HG02885 (cell line): ENCODE measurements around the gene MEGF6.

Source experiments
- ATAC-seq: cut with Tn5 transposase; IDR thresholded peaks from one replicate; pipeline ENCODE4 v1.9.1; 2021; ENCODE audit warnings: mild to moderate bottlenecking; ENCODE audit not compliant: unreplicated experiment, poor library complexity

MEGF6 gene

DNA sequence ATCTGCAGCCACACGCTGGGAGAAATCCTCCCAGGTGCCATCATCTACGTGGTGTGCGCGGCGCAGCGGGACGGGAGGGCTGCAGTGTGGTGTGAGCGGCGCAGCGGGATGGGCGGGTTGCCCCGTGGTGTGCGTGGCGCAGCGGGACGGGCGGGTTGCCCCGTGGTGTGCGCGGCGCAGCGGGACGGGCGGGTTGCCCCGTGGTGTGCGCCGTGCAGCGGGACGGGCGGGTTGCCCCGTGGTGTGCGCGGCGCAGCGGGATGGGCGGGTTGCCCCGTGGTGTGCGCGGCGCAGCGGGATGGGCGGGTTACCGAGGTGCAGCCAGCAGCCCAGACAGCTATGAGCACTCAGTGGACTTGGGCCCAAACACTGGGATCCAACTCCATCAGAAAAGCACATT, 33.9 kb upstream of the MEGF6 start:
- ATAC-seq, result no peak

- no peak for ATAC-seq
These were observed 33.0 kb upstream of the MEGF6 start for GRCh38 chr1:3644273-3644672.

DNA sequence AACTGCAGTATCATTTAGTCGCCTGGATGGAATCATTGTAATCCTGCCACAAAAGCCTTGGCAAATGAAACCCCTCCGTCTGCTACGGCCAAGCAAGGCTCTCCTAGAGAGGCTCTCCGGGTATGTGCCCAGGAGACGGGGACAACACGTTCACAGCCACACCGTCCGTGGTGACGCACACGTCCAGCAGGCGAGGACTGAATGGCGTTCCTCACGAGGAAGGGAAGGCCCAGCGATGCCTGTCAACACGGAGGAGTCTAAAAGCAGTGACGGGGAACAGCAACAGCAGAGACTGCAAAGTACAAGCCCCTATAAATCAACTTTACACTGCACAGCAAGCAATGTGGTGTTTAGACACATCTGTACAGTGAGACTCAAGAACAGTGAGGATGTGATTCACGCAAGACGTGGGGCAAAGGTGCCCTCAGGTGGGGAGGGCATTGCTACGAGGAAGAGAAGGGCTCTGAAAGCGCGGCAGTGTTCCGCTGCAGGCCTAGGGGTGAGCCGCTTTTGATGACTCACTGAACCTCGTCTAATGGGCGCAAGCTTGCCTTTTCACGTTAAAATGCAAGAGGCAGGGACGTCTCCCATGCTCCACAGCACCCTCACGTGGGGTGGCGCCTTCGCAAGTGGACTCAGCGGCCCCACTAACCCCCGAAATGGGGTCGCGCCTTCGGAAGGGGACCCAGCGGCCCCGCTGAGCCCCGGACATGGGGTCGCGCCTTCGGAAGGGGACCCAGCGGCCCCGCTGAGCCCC, 31.8 kb upstream of the MEGF6 start:
- no peak for ATAC-seq

- ATAC-seq, result no peak
These were observed 30.5 kb upstream of the MEGF6 start for GRCh38 chr1:3641816-3642215.

- ATAC-seq, result no peak
These were observed 29.9 kb upstream of the MEGF6 start for GRCh38 chr1:3641046-3641760.

DNA sequence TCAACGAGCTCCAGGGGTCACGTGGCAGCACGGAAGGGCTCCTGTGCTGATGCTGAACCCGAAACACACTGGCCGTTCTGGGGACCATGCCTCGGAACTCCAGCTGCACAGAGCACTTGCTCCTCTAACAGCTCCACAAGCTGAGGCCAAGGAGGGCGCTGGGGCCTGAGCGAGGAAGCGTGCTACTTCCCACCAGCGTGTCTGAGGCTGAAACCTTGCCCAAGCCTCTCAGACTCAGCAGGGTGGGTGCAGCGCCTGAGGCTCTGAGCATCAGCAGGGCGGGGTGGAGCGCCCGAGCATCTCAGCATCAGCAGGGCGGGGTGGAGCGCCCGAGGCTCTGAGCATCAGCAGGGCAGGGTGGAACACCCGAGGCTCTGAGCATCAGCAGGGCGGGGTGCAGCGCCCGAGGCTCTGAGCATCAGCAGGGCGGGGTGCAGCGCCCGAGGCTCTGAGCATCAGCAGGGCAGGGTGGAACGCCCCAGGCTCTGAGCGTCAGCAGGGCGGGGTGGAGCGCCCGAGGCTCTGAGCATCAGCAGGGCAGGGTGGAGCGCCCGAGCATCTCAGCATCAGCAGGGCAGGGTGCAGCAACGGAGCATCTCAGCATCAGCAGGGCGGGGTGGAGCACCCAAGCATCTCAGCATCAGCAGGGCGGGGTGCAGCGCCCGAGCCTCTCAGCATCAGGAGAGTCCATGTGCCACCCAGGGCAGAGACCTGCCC, 29.0 kb upstream of the MEGF6 start:
- no peak for ATAC-seq

- ATAC-seq, result no peak
These were observed 28.1 kb upstream of the MEGF6 start for GRCh38 chr1:3639397-3639911.

DNA sequence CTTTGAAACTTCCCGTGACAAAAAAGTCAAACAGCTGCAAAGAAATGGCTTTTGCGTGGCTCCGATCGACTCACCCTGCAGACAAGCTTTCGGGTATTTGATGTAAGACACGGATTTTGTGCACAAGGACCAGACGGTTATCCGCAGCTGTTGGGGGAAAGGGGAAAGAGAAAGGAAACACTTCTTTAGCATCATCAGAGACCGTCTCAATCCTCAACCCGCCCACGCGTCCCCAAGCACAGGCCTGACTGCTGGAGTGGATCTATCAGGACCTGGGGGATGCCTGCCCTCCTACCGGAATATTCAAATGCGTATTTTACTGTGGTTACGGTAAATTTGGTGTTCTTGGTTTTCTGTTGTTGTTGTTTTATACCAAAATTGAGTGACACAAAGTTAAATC, 27.4 kb upstream of the MEGF6 start:
- ATAC-seq, result no peak

DNA sequence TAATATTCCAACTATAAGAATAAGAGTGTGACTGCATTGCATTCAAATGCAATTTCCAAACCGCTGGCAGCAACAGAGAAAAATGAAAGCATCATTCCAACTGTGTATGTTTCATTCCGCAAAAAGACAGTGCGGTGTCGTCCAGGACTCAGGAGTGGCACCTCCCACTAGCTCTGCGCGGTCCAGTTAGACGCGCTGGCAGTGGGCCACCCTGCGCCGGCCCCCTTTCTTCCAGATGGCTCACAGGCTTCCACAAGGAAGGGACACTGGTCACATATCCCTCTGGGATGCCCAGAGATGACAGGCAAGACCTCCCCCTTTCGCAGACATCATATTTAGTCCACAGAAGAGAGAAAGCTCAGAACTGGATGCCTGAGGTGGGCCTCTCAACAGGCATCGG, 26.7 kb upstream of the MEGF6 start:
- no peak for ATAC-seq

DNA sequence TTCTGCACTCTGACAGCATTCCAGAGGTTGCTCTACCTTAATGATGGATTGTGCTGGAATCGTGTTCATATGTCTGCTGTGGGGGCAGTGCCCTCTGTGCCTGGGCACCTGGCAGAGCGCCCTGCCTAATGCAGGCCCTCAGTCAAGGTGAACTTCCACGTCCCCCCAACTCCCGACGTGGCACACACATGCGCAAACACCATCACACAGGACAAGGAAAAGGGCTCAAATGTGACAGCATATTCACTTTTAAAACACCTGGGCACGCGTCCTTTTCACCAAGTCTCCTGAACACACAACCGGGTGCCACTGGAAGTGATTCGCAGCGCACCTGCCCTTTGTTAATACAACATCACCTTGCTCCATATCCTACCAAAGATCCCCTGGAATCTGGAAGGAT, 25.2 kb upstream of the MEGF6 start:
- ATAC-seq, result no peak

DNA sequence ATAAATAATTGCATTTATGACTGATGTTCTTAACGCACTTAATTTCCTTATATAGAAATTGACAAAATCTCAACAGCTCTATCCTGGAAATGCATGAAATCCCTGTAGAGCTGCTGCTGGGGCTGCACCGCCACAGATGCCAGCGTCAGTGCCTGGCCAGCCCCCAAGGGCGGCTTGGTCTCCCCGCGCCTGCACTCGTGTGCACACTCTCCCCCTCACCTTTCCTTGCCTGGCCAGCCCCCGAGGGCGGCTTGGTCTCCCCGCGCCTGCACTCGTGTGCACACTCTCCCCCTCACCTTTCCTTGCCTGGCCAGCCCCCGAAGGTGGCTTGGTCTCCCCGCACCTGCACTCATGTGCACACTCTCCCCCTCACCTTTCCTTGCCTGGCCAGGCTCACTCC, 24.8 kb upstream of the MEGF6 start:
- ATAC-seq, result no peak

DNA sequence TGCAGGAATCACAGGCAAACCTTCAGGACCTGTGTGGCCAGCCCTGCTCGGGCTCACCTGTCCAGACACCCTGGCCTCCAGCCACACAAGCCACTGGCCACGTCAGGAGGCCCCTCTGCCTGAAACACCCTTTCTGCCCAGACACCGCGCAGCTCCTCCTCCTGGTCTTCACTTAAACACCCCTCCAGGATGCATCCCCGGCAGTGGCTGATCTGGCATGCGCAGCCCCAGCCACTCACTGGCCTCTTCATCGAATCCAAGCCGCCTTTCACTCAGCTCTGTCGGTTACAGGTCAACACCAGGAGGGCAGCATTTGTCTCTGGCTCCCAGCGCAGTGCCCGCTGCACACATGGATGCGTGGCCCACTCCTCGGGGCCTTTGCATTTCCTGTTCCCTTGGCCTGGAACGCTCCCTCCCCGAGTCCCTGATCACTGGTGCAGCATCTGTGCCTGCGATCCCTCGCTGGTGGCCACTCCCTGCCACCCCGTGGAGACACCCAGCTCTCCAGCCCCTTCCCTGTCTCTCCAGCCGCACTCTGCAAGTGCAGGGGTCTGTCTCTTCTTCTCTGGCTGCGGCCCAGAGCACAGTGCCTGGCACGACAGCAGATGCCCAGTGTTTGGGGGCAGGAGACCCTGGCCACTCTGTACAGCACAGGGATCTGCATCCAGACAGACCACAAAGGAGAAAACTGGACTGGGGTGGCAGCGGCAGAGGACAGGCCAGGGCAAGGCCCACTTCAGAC, 22.9 kb upstream of the MEGF6 start:
- no peak for ATAC-seq

- no peak for ATAC-seq
These were observed 22.2 kb upstream of the MEGF6 start for GRCh38 chr1:3633344-3634058.

GRCh38 chr1:3632716-3633343, 21.5 kb upstream of the MEGF6 start:
- no peak for ATAC-seq

GRCh38 chr1:3632298-3632697, 21.0 kb upstream of the MEGF6 start:
- no peak for ATAC-seq

DNA sequence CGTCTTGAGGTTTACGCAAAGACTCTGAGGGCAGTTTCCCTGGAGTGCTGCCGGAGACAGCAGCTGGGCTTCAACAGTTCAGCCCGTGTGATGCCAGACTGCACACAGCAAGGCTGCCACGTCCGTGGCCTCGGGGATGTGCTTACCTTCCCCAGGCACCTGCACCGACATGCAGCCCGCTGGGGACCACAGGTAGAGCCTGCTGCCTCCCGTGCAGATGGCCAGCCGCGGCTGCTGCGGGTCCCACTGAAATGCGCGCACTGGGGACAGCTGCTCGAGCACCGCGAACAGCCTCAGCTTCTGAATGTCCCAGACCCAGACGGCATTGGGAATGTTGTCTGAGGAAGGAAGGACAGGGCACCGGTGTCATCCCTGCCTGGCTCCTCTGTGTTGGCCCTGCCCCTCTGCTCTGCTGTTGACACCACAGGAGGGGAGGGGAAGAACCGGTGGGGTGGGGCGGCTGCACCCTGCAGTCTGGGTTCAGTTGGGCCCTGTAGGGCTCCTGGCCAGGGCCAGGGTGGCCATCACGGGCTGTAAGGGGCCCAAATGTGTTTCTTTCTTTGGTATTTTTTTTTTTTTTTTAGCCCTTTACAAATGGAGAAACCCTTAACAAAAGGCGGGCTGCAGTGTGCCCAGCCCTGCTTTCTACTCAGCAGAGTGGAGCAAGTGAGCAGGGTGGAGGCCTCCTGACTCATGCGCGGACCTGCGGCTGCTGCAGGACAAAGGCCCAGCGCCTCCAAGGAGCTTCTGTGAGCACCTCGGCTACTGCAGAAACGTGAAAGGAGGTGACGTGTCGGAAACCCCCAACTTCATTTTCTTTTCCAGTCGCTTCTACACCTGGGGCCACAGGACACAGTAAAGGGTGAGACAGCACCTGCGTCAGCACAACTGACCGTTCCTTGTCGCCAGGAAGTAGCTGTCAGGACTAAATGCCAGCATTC, 20.3 kb upstream of the MEGF6 start:
- no peak for ATAC-seq

GRCh38 chr1:3630914-3631313, 19.6 kb upstream of the MEGF6 start:
- no peak for ATAC-seq

- ATAC-seq, result no peak
These were observed 18.9 kb upstream of the MEGF6 start for GRCh38 chr1:3630161-3630611.
